ENCODE data around the gene TRAK1.

TRAK1 gene

DNA sequence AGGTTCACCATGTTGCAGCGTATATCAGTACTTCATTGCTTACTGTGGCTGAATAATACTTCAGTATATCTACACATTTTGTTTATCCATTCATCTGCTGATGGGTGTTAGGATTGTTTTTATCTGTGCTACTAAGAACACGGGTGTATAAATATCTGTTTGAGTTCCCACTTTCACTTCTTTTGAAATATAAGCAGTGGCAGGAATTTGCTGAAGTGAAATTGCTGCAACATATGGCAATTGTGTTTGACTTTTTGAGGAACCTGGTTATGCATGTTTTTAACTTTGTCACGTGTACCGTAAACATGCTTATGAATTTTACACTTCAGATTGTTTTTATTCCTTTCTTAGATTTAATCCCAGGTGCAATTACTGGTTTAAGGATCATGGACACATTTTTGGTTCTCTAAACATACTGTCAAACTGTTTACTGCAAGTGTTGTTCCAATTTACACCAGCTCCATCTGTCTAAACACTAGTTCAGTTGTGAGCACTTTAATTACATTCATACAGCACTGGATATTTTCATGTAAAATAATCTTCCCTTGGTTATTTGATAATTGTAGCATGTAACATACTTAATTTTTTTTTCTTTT is 23.1 kb downstream of the TRAK1 start:
- Histone ChIP-seq H3K36me3 (ENCODE audit: insufficient read depth, low read length) (no peaks in the 10 kb centered on the region), H3K27ac (no peak overlapping the region), H3K9me3 (ENCODE audit: low read depth, low read length) (no peaks in the 10 kb centered on the region), H3K4me3 (no peak overlapping the region), H3K9ac (ENCODE audit: insufficient read length) (no peak overlapping the region)
- TF ChIP-seq POLR2AphosphoS5 (IDR thresholded peaks at IDR 0.05; ENCODE audit: borderline replicate concordance, low read depth, low read length): no peak
- no peak for TF ChIP-seq EZH2 (IDR thresholded peaks at IDR 0.05)
- TF ChIP-seq FOXP2 (optimal IDR thresholded peaks at IDR 0.05; ENCODE audit: control extremely low read depth, extremely low read length, insufficient read depth): no peak
- DNase-seq (ENCODE audit: low read depth, low spot score): no peak

DNA sequence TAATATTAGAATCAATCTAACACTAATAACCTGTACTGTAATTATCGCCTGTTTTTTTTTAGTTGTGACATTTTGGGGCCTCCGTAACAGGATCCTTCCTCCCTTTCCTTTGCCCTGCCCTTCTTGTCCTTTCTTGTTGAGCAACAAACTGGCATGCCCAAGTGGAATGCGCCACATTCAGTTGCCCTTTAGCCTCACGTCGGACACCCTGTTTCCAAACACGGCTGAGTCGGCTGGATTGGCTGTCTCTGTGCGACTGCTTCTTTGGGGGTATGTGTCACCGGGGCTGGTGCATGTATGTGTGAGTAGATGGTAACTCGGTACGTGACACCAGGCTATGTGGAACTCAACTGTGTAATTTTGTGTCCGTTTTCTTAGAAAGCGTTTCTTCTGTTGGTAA is 24.1 kb downstream of the TRAK1 start:
- no peak overlapping the region for H3K27ac ChIP-seq
- DNase-seq (ENCODE audit: low read depth, low spot score): no peak
- no peak for TF ChIP-seq POLR2AphosphoS5 (IDR thresholded peaks at IDR 0.05; ENCODE audit: borderline replicate concordance, low read depth, low read length)
- no peak for TF ChIP-seq EZH2 (IDR thresholded peaks at IDR 0.05)
- no peak overlapping the region for H3K4me3 ChIP-seq
- no peaks in the 10 kb centered on the region for H3K9me3 ChIP-seq (ENCODE audit: low read depth, low read length)
- no peak overlapping the region for H3K9ac ChIP-seq (ENCODE audit: insufficient read length)
- H3K36me3 ChIP-seq (ENCODE audit: insufficient read depth, low read length): no peaks in the 10 kb centered on the region

DNA sequence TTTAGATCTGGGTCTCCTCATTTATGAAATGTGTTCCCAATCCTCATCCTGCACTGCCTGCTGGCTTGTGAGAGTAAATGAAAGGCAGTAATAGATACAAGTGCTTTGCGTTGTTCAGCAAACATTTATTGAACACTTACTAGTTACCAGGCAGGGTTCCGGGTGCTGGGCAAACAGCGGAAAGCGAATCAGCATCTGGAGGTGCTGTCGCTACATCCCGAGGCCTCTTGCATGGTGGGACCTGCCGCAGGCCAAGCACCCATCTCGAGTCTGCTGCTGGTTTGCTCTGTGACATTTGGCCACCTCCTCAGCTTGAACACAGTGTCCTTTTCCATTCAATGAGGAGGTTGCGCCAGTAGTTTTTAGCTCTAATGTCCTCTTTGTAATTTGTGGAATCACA is 24.8 kb downstream of the TRAK1 start:
- H3K4me3 ChIP-seq: no peak overlapping the region
- H3K27ac ChIP-seq: no peak overlapping the region
- H3K36me3 ChIP-seq (ENCODE audit: insufficient read depth, low read length): no peaks in the 10 kb centered on the region
- no peak overlapping the region for H3K9ac ChIP-seq (ENCODE audit: insufficient read length)
- no peak for TF ChIP-seq FOXP2 (optimal IDR thresholded peaks at IDR 0.05; ENCODE audit: control extremely low read depth, extremely low read length, insufficient read depth)
- TF ChIP-seq EZH2 (IDR thresholded peaks at IDR 0.05): no peak
- no peak for TF ChIP-seq POLR2AphosphoS5 (IDR thresholded peaks at IDR 0.05; ENCODE audit: borderline replicate concordance, low read depth, low read length)
- no peak for DNase-seq (ENCODE audit: low read depth, low spot score)
- no peaks in the 10 kb centered on the region for H3K9me3 ChIP-seq (ENCODE audit: low read depth, low read length)

DNA sequence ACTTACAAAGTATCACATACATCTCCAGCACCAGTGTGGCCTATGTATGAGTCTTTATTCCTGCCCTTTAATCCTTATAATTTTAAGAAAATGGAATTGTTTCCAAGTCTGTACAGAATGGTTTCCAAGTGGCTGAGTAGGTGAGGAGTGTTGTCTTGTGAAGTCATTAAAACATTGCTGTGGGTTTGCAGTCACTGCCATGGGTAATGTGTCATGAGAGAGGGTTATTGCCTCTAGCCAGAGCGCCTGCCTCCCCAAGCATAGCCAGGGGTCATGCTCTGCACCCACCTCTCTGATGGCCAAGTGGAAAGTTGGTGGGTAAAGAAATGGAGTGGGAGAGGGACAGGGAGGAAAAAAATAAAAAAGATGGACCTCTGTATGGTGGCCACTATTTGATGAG is 25.3 kb downstream of the TRAK1 start:
- no peak overlapping the region for H3K9ac ChIP-seq (ENCODE audit: insufficient read length)
- DNase-seq (ENCODE audit: low read depth, low spot score): no peak
- no peak overlapping the region for H3K4me3 ChIP-seq
- H3K36me3 ChIP-seq (ENCODE audit: insufficient read depth, low read length): no peaks in the 10 kb centered on the region
- TF ChIP-seq EZH2 (IDR thresholded peaks at IDR 0.05): no peak
- no peak for TF ChIP-seq POLR2AphosphoS5 (IDR thresholded peaks at IDR 0.05; ENCODE audit: borderline replicate concordance, low read depth, low read length)
- TF ChIP-seq FOXP2 (optimal IDR thresholded peaks at IDR 0.05; ENCODE audit: control extremely low read depth, extremely low read length, insufficient read depth): no peak
- H3K27ac ChIP-seq: no peak overlapping the region
- no peaks in the 10 kb centered on the region for H3K9me3 ChIP-seq (ENCODE audit: low read depth, low read length)

DNA sequence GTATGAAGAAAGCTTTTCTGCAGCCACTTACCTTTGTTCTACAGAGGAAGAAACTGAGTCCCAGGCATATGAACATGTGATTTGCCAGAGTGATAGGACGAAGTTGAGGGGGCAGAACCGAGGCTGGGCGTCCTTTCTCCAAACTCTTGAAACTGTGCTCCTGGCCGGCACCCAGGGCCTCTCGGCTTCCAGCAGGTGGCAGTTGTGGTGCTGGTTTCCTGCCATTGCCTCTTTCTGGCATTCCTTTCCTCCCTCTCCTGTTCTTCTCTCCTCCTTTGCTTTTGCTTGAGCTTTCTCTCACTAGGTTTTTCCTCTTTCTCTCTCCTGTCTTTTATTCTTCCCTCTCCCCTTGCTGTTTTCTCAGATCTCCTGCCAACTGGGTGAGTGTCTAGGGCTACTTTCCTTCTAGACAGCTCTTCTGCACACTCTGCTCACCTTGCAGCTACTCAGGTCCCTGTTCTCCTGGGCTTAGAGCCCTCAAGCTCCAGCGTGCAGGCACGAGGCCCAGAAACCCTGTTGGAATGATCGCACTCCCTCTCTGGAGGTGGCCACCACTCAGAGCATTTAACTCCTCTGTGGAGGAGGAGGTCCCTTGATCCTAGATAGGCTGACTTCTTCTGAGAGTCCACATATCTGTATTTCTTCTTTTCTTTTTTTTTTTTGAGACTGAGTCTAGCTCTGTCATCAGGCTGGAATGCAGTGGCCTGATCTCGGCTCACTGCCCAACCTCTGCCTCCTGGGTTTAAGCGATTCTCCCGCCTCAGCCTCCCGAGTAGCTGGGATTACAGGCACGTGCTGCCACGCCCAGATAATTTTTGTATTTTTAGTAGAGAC is 26.2 kb downstream of the TRAK1 start:
- Histone ChIP-seq H3K36me3 (ENCODE audit: insufficient read depth, low read length) (no peaks in the 10 kb centered on the region), H3K9ac (ENCODE audit: insufficient read length) (no peak overlapping the region), H3K9me3 (ENCODE audit: low read depth, low read length) (no peaks in the 10 kb centered on the region), H3K27ac (no peak overlapping the region), H3K4me3 (no peak overlapping the region)
- DNase-seq (ENCODE audit: low read depth, low spot score): no peak
- TF ChIP-seq FOXP2 (optimal IDR thresholded peaks at IDR 0.05; ENCODE audit: control extremely low read depth, extremely low read length, insufficient read depth) (no peak), POLR2AphosphoS5 (IDR thresholded peaks at IDR 0.05; ENCODE audit: borderline replicate concordance, low read depth, low read length) (no peak), EZH2 (IDR thresholded peaks at IDR 0.05) (no peak)

DNA sequence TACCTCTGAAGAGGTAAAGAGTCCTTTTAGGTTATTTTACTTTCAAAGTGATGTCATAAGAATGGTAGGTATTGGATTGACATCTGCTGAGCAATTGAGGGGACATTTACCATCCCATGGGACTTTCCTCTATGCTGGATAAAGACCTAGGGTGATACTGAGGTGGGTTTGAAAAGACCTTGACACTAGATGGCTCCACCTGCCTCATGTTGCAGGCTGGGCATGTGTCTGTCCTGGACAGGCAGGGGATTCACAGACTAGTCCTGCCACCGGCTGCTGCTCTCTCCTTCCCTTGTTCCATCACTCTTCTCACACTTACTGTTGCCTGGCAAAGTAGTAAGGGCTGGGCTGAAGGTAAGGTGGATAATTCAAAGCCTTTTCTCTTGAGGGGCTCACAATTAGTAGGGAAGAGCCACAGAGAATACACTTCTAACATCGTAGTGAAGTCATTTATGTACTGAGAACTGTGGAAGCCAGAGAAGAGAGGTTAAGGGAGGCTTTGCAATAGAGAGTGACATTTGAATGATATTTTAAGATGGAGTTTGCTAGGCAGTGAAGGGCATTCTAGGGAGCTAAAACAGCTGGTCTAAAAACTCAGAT is 27.7 kb downstream of the TRAK1 start:
- Histone ChIP-seq H3K36me3 (ENCODE audit: insufficient read depth, low read length) (no peaks in the 10 kb centered on the region), H3K27ac (no peak overlapping the region), H3K9ac (ENCODE audit: insufficient read length) (no peak overlapping the region), H3K9me3 (ENCODE audit: low read depth, low read length) (no peaks in the 10 kb centered on the region), H3K4me3 (no peak overlapping the region)
- no peak for TF ChIP-seq FOXP2 (optimal IDR thresholded peaks at IDR 0.05; ENCODE audit: control extremely low read depth, extremely low read length, insufficient read depth)
- no peak for TF ChIP-seq EZH2 (IDR thresholded peaks at IDR 0.05)
- TF ChIP-seq POLR2AphosphoS5 (IDR thresholded peaks at IDR 0.05; ENCODE audit: borderline replicate concordance, low read depth, low read length): no peak
- no peak for DNase-seq (ENCODE audit: low read depth, low spot score)

DNA sequence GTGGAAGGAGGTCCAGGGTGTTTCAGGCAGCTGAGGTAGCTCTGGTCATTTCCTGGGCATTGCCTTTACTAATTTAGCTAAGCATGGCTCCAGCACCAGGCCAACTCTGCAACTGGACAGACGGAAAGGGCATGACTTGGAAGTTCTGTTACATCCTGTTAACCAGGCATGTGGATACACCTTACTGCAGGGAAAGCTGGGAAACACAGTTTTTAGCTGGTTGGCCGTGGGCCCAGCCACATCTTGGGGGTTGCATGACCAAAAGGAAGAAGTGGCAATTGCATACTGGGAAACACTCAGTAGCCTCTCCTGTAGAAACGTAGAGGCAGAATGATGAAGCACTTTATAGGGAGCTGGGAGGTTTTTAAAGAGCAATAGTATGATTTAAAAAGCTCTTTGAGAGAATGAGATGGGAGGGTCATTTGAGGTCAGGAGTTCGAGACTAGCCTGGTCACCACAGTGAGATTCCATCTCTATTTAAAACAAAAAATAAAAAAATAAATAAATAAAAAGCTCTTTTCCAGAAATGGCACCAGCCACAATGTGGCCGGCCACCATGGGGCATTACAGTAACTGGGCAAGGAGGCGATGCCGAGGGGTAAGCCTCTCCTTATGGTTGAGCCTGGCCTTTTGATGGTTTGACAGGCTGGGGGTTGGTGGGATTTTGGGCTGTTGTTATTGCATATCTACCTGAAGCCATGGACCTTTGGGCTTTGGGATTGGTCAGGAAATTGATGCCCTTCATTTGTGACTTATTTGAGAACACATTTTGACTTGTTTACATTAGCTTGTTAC is 28.6 kb downstream of the TRAK1 start:
- no peak for DNase-seq (ENCODE audit: low read depth, low spot score)
- H3K36me3 ChIP-seq (ENCODE audit: insufficient read depth, low read length): no peaks in the 10 kb centered on the region
- no peaks in the 10 kb centered on the region for H3K9me3 ChIP-seq (ENCODE audit: low read depth, low read length)
- no peak for TF ChIP-seq POLR2AphosphoS5 (IDR thresholded peaks at IDR 0.05; ENCODE audit: borderline replicate concordance, low read depth, low read length)
- no peak for TF ChIP-seq FOXP2 (optimal IDR thresholded peaks at IDR 0.05; ENCODE audit: control extremely low read depth, extremely low read length, insufficient read depth)
- no peak for TF ChIP-seq EZH2 (IDR thresholded peaks at IDR 0.05)
- no peak overlapping the region for H3K27ac ChIP-seq
- H3K4me3 ChIP-seq: no peak overlapping the region
- no peak overlapping the region for H3K9ac ChIP-seq (ENCODE audit: insufficient read length)

DNA sequence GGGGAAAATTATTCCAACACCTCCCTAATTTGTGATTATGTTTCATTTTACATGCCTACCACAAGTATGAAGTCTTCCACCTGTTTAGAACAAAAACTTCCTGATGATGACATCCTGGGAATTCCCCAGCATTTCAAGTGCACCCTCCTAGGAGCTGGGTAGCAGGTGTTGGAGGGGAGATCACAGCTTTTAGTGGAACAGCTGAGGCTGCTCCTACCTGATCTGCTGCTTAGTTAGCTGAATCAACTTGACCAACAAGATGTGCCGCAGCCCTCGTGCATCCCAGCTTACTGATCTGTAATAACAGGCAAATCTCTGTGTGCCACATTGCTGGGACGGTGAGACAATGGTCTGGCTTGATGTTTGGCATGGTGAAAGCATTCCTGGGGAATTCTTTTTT is 29.7 kb downstream of the TRAK1 start:
- TF ChIP-seq FOXP2 (optimal IDR thresholded peaks at IDR 0.05; ENCODE audit: control extremely low read depth, extremely low read length, insufficient read depth): no peak
- no peak for TF ChIP-seq POLR2AphosphoS5 (IDR thresholded peaks at IDR 0.05; ENCODE audit: borderline replicate concordance, low read depth, low read length)
- TF ChIP-seq EZH2 (IDR thresholded peaks at IDR 0.05): no peak
- Histone ChIP-seq H3K4me3 (no peak overlapping the region), H3K27ac (no peak overlapping the region), H3K9me3 (ENCODE audit: low read depth, low read length) (no peaks in the 10 kb centered on the region), H3K36me3 (ENCODE audit: insufficient read depth, low read length) (no peaks in the 10 kb centered on the region; the same call in 1 of the 2 replicates), H3K9ac (ENCODE audit: insufficient read length) (no peak overlapping the region)
- DNase-seq (ENCODE audit: low read depth, low spot score): no peak
